NCI-H2196 treated with DMSO at 0.1 percent for 48 hours (cell line): Measurements from ENCODE around the gene ADORA2B.
A peak's percentile ranks its signal among the peaks of the same experiment; 100 is the strongest.

Experiments used
- DNase-seq: peaks from one replicate; lab custom pipeline; 2025; ENCODE audit not compliant: unreplicated experiment; lab: John Stamatoyannopoulos, UW

ADORA2B gene

GRCh38 chr17:15952916-15953790, 8.2 kb downstream of the ADORA2B start:
- no peak for DNase-seq

DNA sequence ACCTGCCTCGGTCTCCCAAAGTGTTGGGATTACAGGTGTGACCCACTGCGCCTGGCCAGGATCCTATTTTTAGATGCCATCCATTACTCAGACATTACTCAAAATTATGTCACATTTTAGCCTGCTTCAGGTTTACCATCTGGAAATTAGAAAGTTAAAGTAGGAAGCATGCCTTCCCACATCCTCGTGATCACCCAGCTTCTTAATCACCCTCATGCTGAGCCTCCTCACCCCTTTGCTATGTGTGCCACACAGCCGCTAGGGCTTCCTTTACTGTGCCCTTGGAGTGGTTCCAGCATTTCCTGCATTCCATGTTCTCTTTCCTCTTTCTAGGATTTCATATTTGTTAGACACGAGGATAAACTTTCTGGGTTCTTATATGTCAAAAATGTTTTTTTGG, 9.3 kb downstream of the ADORA2B start:
- DNase-seq: no peak

DNA sequence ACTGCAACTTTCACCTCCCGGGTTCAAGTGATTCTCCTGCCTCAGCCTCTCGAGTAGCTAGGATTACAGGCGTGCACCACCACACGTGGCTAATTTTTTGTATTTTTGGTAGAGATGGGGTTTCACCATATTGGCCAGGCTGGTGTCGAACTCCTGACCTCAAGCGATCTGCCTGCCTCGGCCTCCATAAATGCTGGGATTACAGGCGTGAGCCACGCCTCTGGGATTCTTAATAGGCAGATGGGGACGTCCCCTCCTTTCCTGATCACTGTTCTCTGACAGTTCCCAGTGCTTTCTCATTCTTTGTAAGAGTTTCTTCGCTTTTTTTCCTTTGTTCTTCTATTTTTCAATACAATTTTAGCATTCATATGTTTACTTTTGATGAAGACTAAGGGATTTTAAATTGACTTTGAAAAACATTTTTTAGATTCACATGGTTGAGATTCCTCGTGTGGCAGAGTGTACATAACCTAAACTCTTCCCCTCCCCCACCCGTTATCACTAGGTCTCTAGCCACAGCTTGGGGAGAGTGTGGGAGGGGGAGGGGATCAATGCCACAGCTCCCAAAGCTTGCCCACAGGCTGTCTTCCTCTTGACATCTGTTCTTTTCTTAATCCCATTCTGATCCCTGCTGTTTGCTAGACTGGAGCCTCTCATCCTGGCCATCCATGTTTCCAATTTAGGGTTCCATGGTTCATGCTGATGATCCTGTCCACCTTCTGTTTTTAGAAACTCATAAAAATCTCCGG, 11.0 kb downstream of the ADORA2B start:
- DNase-seq: no peak

DNA sequence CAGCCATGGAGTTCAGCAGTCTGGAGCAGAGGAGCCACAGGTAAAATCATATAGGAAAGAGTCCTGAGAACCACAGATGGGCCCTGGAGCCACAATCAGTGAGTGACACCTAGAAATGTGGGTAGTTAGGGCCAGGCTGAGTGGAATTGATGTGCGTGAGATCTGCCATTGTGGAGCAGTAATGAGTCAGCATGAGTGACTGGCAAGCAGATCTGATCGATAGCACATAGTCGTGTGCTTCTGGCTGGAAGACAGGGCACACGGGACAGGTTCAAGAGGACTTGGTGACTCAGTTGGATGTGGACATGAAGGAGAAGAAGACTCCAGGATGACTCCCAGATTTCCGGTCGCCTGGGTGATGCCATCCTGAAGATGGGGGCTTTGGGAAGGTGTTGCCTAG, 12.3 kb downstream of the ADORA2B start:
- DNase-seq: no peak

DNA sequence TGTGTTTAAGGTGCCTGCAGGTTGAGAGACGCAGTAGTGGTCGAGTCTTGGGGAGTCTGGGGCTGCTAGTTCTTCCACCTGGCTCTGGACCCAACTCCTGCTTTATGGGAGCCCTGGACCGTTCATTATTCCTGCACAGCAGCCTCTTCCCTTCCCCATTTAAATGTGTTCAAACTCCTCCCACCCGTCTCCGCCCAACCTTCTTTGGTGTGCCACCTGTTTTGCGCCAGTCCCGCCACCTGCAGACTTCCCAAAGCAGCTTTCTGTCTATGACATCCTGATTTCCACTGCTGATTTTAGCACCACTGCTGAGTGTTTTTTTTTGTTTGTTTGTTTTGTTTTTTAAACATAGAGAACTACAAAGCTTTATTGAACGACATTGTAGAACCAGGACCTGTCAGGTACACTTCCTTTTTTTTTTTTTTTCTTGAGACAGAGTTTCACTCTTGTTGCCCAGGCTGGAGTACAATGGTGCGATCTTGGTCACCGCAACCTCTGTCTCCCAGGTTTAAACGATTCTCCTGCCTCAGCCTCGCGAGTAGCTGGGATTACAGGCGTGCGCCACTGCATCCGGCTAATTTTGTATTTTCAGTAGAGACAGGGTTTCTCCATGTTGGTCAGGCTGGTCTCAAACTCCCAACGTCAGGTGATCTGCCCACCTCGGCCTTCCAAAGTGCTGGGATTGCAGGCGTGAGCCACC, 12.8 kb downstream of the ADORA2B start:
- no peak for DNase-seq

DNA sequence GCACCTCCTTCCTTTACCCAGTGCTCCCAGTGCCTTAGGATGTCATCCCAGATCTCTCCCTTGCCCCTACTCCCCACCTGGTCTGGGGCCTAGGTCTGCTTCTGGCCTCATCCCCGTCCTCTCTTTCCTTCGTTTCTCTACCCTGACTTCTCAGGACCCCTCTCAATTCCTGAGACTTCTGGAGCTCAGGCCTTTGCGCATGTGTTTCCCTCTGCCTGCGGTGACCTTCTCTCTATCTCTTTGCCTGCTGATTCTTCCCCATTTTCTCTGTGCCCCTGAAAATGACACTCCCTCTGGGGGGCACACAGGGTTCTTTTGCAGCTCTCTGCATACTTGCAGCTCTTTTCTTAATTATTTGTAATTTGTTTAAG, 13.5 kb downstream of the ADORA2B start:
- DNase-seq: no peak

DNA sequence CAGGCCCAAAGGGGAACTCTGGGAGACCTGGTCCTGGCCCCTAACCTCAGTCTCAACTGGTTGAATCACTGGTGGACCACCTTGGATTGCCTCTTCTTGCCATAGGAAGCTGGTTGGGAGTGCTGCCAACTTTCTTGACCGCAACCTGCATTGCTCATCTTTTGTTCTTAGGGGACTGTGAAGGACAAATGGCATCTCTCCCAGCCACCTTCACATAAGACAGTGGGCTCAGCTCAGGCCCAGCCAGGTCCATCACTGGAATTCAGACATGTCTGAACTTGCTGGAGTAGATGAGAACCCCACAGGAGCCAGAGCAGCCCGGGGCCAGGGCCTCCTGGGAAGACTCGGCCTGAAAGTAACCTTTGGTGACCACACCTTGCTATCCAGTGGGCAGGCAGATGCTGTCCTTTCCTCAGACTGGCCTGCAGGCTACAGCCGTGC, 18.8 kb downstream of the ADORA2B start:
- no peak for DNase-seq

GRCh38 chr17:15965528-15965927, 20.6 kb downstream of the ADORA2B start:
- DNase-seq: no peak

DNA sequence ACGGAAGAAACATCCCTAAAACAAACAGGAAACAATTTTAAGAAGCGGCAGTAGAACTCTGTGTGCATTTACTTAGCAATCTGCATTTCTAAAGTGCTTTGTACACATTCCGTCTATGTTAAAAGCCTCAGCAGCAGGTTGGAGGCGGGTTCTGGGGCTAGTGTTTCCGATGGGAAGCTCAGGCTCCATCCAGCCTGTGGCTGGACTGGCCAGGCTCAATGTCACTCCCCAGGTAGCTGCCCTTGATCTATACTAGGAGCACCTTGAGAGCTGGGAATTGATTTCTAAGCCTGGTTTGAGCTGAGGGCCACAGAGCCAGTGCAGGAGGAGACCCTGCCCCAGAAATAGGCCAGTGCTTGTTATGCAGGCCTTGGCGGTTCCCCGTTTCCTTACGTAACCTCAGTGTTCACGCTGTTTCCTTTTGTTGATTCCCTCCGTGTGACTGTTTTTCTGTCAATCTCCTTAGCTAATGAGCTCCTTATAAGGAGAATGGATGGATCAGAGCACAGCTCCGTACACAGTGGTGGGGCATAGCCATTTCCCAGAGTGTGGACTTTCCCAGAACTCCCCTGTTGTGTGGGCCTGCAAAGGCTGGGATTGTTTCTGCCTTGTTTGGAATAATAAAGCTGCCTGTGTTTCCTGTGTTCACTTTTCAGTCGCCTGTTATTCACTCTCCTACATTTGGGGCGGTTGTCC, 21.4 kb downstream of the ADORA2B start:
- peak; percentile 6 for DNase-seq

GRCh38 chr17:15966879-15967248, 21.9 kb downstream of the ADORA2B start:
- DNase-seq: no peak

- no peak for DNase-seq
Measured at GRCh38 chr17:15967706-15968399, 22.9 kb downstream of the ADORA2B start.

- no peak for DNase-seq
Measured at GRCh38 chr17:15969463-15969862, 24.5 kb downstream of the ADORA2B start.

DNA sequence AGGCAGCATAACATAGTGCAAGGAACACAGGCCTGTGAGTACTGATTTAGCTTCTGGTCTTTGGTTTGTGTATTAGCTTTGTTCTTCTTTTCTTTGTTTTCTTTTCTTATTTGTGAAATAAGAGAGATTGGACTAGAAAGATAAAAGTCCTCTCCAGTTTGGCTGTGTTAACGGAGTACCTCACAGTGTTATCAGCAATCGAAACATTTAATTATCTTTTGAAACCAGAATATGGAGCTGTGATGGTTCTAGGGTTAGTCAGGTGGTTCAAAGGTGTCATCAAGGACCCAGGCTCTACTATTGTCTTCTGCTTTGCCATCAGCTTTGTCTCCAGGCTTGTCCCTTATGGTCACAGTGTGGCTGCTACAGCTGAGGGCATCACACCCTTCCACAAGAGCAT, 25.6 kb downstream of the ADORA2B start:
- DNase-seq: no peak

- no peak for DNase-seq
Measured at GRCh38 chr17:15971098-15971678, 26.3 kb downstream of the ADORA2B start.

DNA sequence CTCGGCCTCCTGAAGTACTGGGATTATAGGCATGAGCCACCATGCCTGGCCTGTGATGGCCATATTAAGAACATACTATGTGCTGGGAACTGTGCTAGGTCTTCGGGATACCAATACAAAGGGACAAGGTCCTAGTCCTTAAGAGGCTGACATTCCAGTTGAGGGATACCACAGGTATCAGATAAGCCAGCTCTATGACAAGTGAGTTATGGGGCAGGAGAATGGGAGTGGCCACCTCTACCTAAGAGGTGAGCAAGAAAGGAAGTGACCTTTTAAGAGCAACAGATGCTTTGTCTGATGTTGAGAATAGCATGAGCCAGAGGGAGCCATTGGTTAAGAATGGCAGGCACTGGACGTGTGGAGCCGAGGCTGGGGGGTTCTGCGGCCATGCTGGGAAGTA, 27.0 kb downstream of the ADORA2B start:
- DNase-seq: no peak

- DNase-seq: no peak
Measured at GRCh38 chr17:15972497-15972951, 27.6 kb downstream of the ADORA2B start.

DNA sequence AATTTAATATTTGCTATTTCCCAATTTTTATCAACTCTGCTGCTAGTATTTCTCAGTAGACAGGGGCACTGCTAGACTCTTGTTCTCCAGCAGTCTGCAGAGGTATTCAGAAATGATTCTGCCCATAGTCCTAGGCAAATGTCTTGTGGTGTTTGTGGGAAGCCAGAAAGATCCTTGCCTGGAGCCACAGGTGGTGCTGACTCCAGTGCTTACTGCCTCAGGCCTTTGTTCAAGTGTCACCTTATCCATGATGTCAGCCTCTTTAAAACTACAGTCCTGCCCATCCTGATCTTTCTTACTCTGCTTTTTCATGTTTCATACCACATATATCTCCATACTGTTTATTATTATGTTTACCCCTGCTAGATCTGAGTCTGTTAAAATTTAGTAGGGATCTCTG, 28.1 kb downstream of the ADORA2B start:
- DNase-seq: no peak

DNA sequence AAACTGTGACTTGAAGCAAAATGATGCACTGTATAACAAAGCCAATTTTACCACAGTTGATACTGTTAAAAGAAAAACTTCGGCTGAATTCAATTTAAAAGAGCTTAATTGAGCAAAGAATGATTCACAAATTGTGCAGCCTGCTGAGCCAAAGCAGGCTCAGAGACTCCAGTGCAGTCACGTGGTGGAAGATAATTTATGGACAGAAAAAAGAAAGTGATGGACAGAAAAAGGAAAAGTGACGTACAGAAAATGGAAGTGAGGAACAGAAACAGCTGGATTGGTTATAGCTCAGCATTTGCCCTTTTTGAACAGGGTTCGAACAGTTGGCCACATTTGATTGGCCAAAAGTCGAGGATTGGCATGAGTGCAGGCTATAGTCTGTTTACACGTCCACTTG, 28.9 kb downstream of the ADORA2B start:
- DNase-seq: no peak

- DNase-seq: no peak
Measured at GRCh38 chr17:15977894-15978293, 33.0 kb downstream of the ADORA2B start.

DNA sequence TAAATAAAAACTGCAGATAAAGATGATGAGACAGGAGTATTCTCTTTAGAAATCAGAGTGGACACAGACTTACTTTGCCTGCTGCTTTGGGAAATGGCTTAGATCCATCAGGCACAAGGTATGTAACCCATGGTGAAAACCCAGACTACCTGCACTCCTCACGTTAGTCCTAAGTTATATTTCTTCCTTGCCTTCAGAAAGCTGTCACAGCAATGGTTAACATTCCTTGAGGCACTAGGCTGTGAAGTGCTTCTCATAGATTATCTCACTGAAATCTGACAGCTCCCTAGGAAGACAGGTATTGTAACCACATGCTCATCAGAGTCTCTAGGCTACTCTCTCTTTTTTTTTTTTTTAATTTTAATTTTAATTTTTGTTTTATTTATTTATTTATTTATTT, 33.7 kb downstream of the ADORA2B start:
- no peak for DNase-seq
